Suprapubic skin (tissue), 4 donors: ENCODE data around the gene ODAD4. TPM values are rescaled to one million over a fixed set of nuclear protein-coding genes. Genes with fewer than 3 reads are reported as not detected.
A peak's percentile ranks its signal among the peaks of the same experiment; 100 is the strongest.
"Not testable (repeated sequence)": the region's sequence is repeated elsewhere in the genome, so short reads cannot be mapped to it uniquely, and the experiment has no call there.

Source experiments
- DNase-seq, 2 donors: peaks; one replicate each; pipeline ENCODE4 v3.0.0-alpha.2; 2019; ENCODE audit warnings: low spot score in 2 of 2
- H3K27ac ChIP-seq: fragments of 200-600 bp; sonication (generic); one replicate; pipeline ENCODE4 v1.5.1; 2019
- H3K27me3 ChIP-seq: fragments of 200-600 bp; sonication (generic); one replicate; pipeline ENCODE4 v1.5.1; 2019
- H3K36me3 ChIP-seq: fragments of 200-600 bp; sonication (generic); one replicate; pipeline ENCODE4 v1.5.1; 2019
- H3K4me1 ChIP-seq: fragments of 200-600 bp; sonication (generic); one replicate; pipeline ENCODE4 v1.5.1; 2019
- H3K4me3 ChIP-seq: fragments of 200-600 bp; sonication (generic); one replicate; pipeline ENCODE4 v1.5.1; 2019; ENCODE audit warnings: mild to moderate bottlenecking
- H3K9me3 ChIP-seq: fragments of 200-600 bp; sonication (generic); one replicate; pipeline ENCODE4 v1.5.1; 2019
- CTCF ChIP-seq, 2 donors: fragments of 200-600 bp in 1 of 2; fragments of 450-650 bp in 1 of 2; sonication (generic) in 1 of 2; IDR thresholded peaks; one replicate each; pipeline ENCODE4 v1.5.1; 2016 to 2019; ENCODE audit warnings: antibody characterized with exemption in 2 of 2, mild to moderate bottlenecking in 1 of 2, moderate library complexity in 1 of 2
- EP300 ChIP-seq: sonication (generic); formaldehyde crosslinking; IDR thresholded peaks from one replicate; pipeline ENCODE4 v1.6.1; 2017; ENCODE audit warnings: antibody characterized with exemption
- POLR2A ChIP-seq, 2 donors: fragments of 450-650 bp; IDR thresholded peaks; one replicate each; pipeline ENCODE4 v1.6.1; 2017; ENCODE audit warnings: antibody characterized with exemption in 2 of 2, mild to moderate bottlenecking in 2 of 2, moderate library complexity in 2 of 2
- POLR2AphosphoS5 ChIP-seq, 3 donors: sonication (generic); formaldehyde crosslinking; IDR thresholded peaks; one replicate each; pipeline ENCODE4 v1.6.1; 2017; ENCODE audit warnings: antibody characterized with exemption in 3 of 3
- WGBS: methylation state at CpG from one replicate; pipeline ENCODE4 v1.1.5; 2018; 5-methylcytosine and 5-hydroxymethylcytosine counted together
- total RNA-seq, 4 donors: library from RNA; depleted of rRNA; stranded (reverse); fragments of >200 nt; gene quantifications; one replicate each; pipeline ENCODE4 v1.1.0, GENCODE V29; 2016

The ODAD4 gene
- total RNA-seq, 4 donors from 2014 or later, result 0.42 to 1.9 (median 1.3) TPM; not detected in 1

- DNase-seq, result no peak
- Histone ChIP-seq H3K27me3 (no peaks in the 10 kb centered on the region), H3K4me1 (peaks cover 31% of the 10 kb centered on the region), H3K36me3 (no peaks in the 10 kb centered on the region), H3K27ac (no peak overlapping the region), H3K4me3 (no peak overlapping the region), H3K9me3 (no peaks in the 10 kb centered on the region)
- TF ChIP-seq POLR2AphosphoS5 (IDR thresholded peaks at IDR 0.05), result no peak
- TF ChIP-seq POLR2A (IDR thresholded peaks at IDR 0.05), result no peak
- WGBS, result 92% methylated on average over 5 of the region's 5 CpGs
Measured at GRCh38 chr17:41920580-41920955, 9.8 kb upstream of the ODAD4 start.

- Histone ChIP-seq H3K36me3 (no peaks in the 10 kb centered on the region), H3K4me3 (no peak overlapping the region), H3K9me3 (no peaks in the 10 kb centered on the region), H3K4me1 (peaks cover 10% of the 10 kb centered on the region), H3K27ac (no peak overlapping the region), H3K27me3 (no peaks in the 10 kb centered on the region)
- TF ChIP-seq POLR2AphosphoS5 (IDR thresholded peaks at IDR 0.05), result no peak
- TF ChIP-seq EP300, result no peak
- no peak for TF ChIP-seq POLR2A (IDR thresholded peaks at IDR 0.05)
- TF ChIP-seq CTCF (IDR thresholded peaks at IDR 0.05), result no peak
- WGBS, result 87% methylated on average over 7 of the region's 7 CpGs
- no peak for DNase-seq
Measured at GRCh38 chr17:41925991-41926590, 4.3 kb upstream of the ODAD4 start.

DNA sequence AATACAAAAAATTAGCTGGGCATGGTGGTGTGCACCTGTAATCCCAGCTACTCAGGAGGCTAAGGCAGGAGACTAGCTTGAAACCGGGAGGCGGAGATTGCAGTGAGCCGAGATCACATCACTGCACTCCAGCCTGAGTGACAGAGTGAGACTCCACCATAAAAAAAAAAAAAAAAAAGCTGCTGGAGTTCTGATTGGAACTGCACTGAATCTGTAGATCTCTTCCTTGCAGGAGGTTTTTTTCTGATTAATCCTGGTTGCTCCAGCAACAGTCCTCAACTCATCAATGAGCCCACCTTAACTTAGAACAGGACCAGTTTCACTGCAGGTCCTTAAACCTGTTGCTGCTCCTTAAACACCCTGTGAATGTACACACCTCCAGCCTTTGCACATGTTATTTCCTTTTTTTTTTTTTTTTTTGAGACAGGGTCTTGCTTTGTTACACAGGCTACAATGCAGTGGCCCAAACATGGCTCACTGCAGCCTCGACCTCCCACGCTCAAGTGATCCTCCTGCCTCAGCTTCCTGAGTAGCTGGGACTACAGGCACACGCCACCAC lies 1.6 kb upstream of the ODAD4 start:
- no peak overlapping the region for H3K4me3 ChIP-seq
- H3K9me3 ChIP-seq, result no peaks in the 10 kb centered on the region
- WGBS, result 78% methylated on average over 6 of the region's 6 CpGs
- DNase-seq, result no peak
- TF ChIP-seq EP300 (no peak), POLR2AphosphoS5 (IDR thresholded peaks at IDR 0.05) (no peak), POLR2A (IDR thresholded peaks at IDR 0.05) (no peak), CTCF (IDR thresholded peaks at IDR 0.05) (no peak)
- H3K27ac ChIP-seq, result no peak overlapping the region
- H3K36me3 ChIP-seq, result no peaks in the 10 kb centered on the region
- no peaks in the 10 kb centered on the region for H3K27me3 ChIP-seq
- peaks cover 10% of the 10 kb centered on the region for H3K4me1 ChIP-seq

DNA sequence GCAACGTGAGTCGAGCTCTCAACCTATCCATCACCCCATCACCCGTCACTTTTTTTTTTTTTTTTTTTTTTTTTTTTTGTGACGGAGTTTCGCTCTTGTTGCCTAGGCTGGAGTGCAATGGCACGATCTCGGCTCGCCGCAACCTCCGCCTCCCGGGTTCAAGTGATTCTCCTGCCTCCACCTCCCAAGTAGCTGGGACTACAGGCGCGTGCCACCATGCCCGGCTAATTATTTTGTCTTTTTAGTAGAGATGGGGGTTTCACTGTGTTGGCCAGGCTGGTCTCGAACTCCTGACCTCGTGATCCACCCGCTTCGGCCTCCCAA lies 378 bp downstream of the ODAD4 start:
- WGBS, result 32% methylated on average over 14 of the region's 18 CpGs
- peak overlapping the region; percentile 55 for H3K4me3 ChIP-seq

DNA sequence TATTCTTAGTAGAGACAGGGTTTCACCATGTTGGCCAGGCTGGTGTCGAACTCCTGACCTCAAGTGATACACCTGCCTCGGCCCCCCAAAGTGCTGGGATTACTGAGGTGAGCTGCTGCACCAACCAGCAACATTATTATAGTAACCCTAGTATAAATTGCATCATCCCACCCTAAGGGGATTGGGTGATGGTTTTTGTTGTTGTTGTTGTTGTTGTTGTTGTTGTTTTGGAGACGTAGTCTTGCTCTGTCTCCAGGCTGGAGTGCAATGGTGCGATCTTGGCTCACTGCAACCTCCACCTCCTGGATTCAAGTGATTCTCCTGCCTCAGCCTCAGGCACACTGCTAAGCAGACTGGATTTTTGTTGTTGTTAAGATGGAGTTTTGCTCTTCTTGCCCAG lies 1.3 kb downstream of the ODAD4 start:
- H3K27ac ChIP-seq, H3K27me3 ChIP-seq, H3K36me3 ChIP-seq, DNase-seq, H3K9me3 ChIP-seq, H3K4me3 ChIP-seq: not testable (repeated sequence)
- WGBS, result 93% methylated on average over 4 of the region's 4 CpGs
- peaks cover 10% of the 10 kb centered on the region for H3K4me1 ChIP-seq

More for the DNA sequence above, 378 bp downstream of the ODAD4 start:
- not testable (repeated sequence) for H3K27me3 ChIP-seq, H3K36me3 ChIP-seq, H3K9me3 ChIP-seq, DNase-seq
- Histone ChIP-seq H3K4me1 (peaks cover 10% of the 10 kb centered on the region), H3K27ac (peak overlapping the region; percentile 85)

DNA sequence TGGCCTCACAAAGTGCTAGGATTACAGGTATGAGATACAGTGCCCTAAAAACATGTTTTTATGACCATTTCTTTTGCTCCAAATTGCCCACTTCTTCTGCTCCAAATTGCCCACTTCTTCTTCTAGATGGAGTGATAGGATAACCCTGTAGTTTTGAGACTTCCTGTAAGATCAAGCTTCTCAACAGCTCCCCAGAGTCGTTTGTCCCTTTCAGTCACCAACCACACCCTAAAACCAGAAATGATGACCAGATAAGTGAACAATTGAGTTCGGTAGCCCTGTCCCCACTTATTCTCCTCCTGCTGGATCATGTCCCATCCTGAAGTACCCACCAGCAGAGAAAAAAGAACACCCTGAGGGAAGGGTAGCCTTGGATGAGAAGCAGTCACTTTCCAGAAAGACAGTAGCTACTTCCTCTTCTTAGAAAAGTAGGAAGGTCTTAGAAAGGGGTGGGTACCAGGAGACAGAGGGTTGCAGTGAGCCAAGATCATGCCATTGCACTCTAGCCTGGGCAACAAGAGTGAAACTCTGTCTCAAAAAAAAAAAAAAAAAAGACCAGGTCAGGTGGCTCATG lies 2.5 kb downstream of the ODAD4 start:
- 26% methylated on average over 2 of the region's 2 CpGs for WGBS
- Histone ChIP-seq H3K4me3 (no peak overlapping the region), H3K27ac (no peak overlapping the region), H3K27me3 (no peaks in the 10 kb centered on the region), H3K9me3 (no peaks in the 10 kb centered on the region), H3K36me3 (no peaks in the 10 kb centered on the region), H3K4me1 (peaks cover 10% of the 10 kb centered on the region)
- DNase-seq, result no peak
- TF ChIP-seq EP300 (no peak), POLR2A (IDR thresholded peaks at IDR 0.05) (no peak), POLR2AphosphoS5 (IDR thresholded peaks at IDR 0.05) (no peak), CTCF (IDR thresholded peaks at IDR 0.05) (no peak)

GRCh38 chr17:41935641-41936040 lies 5.2 kb downstream of the ODAD4 start:
- Histone ChIP-seq H3K9me3 (no peaks in the 10 kb centered on the region), H3K27ac (no peak overlapping the region), H3K4me3 (no peak overlapping the region), H3K36me3 (no peaks in the 10 kb centered on the region), H3K4me1 (no peaks in the 10 kb centered on the region), H3K27me3 (no peaks in the 10 kb centered on the region)
- no peak for DNase-seq
- TF ChIP-seq CTCF (IDR thresholded peaks at IDR 0.05) (no peak), EP300 (no peak), POLR2A (IDR thresholded peaks at IDR 0.05) (no peak), POLR2AphosphoS5 (IDR thresholded peaks at IDR 0.05) (no peak)
- 97% methylated on average over 6 of the region's 6 CpGs for WGBS
